OCI-LY3 (cell line): ENCODE results near the gene LSM12.

Experiments used
- H2AFZ ChIP-seq: fragments of 200-600, 300-600 bp; shearing (Covaris generic); 2 replicates; pipeline ENCODE4 v1.6.0; 2014; ENCODE audit warnings: antibody characterized with exemption, low read depth, low read length
- H3K27ac ChIP-seq: fragments of 200-600, 300-600 bp; sonication (generic); 2 replicates; pipeline ENCODE4 v1.5.1; 2014; ENCODE audit warnings: mild to moderate bottlenecking, low read length, moderate library complexity, mixed read lengths
- H3K27me3 ChIP-seq: fragments of 200-600, 300-600 bp; sonication (generic); 2 replicates; pipeline ENCODE4 v1.6.1; 2014; ENCODE audit warnings: low read depth, low read length, mixed read lengths
- H3K36me3 ChIP-seq: fragments of 200-600, 300-600 bp; sonication (generic); replicated peaks from 2 replicates; pipeline ENCODE3; 2014; ENCODE audit warnings: low read depth, low read length, mixed read lengths
- H3K4me1 ChIP-seq: fragments of 300-600, 200-600 bp; sonication (generic); 2 replicates; pipeline ENCODE4 v1.6.1; 2014; ENCODE audit warnings: low read length, mixed read lengths
- H3K4me2 ChIP-seq: fragments of 200-600, 300-600 bp; sonication (generic); 2 replicates; pipeline ENCODE4 v1.6.1; 2014; ENCODE audit warnings: low read length, mixed read lengths
- H3K4me3 ChIP-seq: fragments of 300-600, 200-600 bp; sonication (generic); 2 replicates; pipeline ENCODE4 v1.5.1; 2014; ENCODE audit warnings: antibody characterized with exemption, mild to moderate bottlenecking, low read length, moderate library complexity
- H3K79me2 ChIP-seq: fragments of 300-600, 200-600 bp; shearing (Covaris generic); 2 replicates; pipeline ENCODE4 v1.6.1; 2014; ENCODE audit warnings: mild to moderate bottlenecking, low read length, mixed read lengths
- H3K9ac ChIP-seq: fragments of 300-600, 200-600 bp; shearing (Covaris generic); 2 replicates; pipeline ENCODE4 v1.6.0; 2014; ENCODE audit warnings: mild to moderate bottlenecking, low read length, moderate library complexity
- H3K9me3 ChIP-seq: fragments of 200-600, 300-600 bp; shearing (Covaris generic); 2 replicates; pipeline ENCODE4 v1.6.1; 2014; ENCODE audit warnings: low read length, mixed read lengths; ENCODE audit not compliant: insufficient read depth
- H4K20me1 ChIP-seq: fragments of 200-600, 300-600 bp; sonication (generic); 2 replicates; pipeline ENCODE4 v1.6.1; 2016; ENCODE audit warnings: low read length, mixed read lengths; ENCODE audit not compliant: insufficient read depth
- EZH2phosphoT487 ChIP-seq: fragments of 200-600 bp; shearing (Covaris generic); IDR thresholded peaks from 2 replicates; pipeline ENCODE4 v1.6.1; 2018; ENCODE audit warnings: antibody characterized with exemption, mixed run types, low read depth
- TF ChIP-seq, protein P1 (sequence below): fragments of 200-600, 300-600 bp; sonication (generic); IDR thresholded peaks from 2 replicates; pipeline ENCODE4 v1.5.1; 2014; ENCODE audit warnings: antibody characterized with exemption, low read length, low read depth

Gene LSM12

DNA sequence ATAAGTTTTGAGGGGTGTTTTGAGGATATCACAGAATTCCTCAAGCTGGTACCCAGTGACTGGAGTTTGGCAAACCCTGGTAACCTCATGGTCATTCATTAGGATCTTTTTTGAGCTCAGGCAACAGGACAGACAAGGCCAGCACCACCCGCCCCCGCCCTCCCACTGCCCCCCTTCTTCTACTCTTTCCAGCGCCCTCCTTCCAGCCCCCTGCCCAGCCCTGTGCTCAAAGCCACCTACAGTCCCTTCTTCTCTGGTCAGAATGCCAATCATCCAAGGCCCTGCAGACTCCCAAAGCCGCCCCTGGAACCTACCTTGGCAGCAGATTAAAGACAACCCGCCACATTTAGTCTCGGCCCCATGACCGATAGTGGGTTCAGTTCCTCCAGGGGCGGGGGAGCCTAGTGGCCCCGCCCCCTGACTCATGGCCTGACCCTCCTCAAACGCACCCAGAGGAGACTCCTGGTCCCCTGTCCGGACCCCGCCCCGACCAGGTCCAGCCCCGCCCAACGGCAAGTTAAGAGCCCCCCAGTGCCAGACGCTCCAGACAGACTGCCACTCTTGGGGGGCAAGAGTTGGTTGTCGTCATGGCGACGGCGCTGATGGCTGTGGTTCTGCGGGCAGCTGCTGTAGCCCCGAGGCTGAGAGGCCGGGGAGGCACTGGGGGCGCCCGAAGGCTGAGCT lies 62.3 kb downstream of the LSM12 start, which contains the start of gene NAGS:
Gene NAGS, plus strand, starts transcription at position 546 of the 684 bp plus-strand sequence. Its CDS starts 42 bp downstream, at position 588.
- TF ChIP-seq, protein P1, sequence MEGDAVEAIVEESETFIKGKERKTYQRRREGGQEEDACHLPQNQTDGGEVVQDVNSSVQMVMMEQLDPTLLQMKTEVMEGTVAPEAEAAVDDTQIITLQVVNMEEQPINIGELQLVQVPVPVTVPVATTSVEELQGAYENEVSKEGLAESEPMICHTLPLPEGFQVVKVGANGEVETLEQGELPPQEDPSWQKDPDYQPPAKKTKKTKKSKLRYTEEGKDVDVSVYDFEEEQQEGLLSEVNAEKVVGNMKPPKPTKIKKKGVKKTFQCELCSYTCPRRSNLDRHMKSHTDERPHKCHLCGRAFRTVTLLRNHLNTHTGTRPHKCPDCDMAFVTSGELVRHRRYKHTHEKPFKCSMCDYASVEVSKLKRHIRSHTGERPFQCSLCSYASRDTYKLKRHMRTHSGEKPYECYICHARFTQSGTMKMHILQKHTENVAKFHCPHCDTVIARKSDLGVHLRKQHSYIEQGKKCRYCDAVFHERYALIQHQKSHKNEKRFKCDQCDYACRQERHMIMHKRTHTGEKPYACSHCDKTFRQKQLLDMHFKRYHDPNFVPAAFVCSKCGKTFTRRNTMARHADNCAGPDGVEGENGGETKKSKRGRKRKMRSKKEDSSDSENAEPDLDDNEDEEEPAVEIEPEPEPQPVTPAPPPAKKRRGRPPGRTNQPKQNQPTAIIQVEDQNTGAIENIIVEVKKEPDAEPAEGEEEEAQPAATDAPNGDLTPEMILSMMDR: no peak
- no peak for TF ChIP-seq EZH2phosphoT487
- H3K4me2 ChIP-seq: no peak within 1 kb of the TSS
- no peaks in the 10 kb centered on the region for H3K27me3 ChIP-seq
- no peak within 1 kb of the TSS for H3K27ac ChIP-seq
- peaks cover 8% of the 10 kb centered on the region for H3K4me1 ChIP-seq
- no peaks in the 10 kb centered on the region for H3K9me3 ChIP-seq
- H4K20me1 ChIP-seq: no peaks in the 10 kb centered on the region
- no peaks in the 10 kb centered on the region for H3K36me3 ChIP-seq
- H3K79me2 ChIP-seq: no peaks in the 10 kb centered on the region
- H2AFZ ChIP-seq: no peak within 1 kb of the TSS
- H3K4me3 ChIP-seq: no peak within 1 kb of the TSS
- no peak within 1 kb of the TSS for H3K9ac ChIP-seq

DNA sequence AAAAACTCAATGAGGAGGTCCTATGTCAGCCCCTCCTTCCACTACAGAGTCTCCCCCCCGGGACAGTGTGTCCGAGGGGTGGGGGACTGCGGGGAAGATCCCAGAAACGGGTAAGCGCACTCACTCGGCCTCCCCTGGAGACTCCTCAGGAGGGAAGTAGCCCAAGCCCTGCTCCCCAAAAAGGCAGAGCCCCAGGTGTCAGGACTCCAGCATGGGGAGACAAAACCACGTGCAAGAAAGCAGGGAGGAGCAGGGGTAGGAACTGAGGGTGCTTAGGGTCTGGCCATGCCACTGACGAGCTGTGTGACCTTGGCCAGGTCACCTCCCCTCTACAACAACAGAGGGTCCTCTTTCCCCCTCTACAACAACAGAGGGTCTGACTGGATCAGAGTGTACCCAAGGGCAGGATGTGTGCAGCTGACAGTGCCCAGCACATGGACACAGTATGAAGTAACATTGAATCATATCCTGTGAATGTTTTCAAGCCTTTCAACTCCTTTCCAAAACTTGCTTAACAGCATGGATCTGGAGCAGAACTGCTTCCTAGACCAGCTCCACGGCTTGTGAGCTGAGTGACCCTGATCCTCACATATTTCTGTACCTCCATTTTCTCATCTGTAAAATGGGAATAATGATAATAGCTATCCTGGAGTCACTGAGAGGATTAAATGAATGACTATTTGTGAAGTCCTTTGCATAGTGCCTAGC lies 64.2 kb downstream of the LSM12 start:
- Histone ChIP-seq H3K4me1 (no peaks in the 10 kb centered on the region), H3K9me3 (no peaks in the 10 kb centered on the region), H3K36me3 (no peaks in the 10 kb centered on the region)

DNA sequence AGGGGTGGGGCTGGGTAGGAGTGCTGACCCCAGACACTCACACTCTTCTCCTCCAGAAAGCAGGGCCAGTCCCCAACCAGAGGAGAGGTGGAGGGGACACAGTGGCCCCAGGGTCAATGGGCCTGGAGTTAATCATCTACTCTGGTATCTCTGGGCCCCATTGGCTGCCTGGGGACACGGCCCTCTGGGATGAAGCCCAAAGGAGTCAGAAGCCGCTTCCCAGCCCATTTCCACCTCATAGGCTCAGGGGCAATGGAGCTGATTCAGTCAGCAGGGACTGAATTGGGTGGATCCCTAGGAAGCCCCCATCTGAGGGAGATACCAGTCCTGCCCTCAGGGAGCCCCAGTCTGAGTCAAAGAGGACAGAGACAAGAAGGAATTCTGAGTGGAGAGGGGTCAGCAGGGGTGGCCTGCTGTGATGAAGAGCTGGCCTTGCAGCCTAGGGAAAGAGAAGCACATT lies 65.0 kb downstream of the LSM12 start:
- Histone ChIP-seq H3K4me3 (no peak overlapping the region), H3K4me2 (no peak overlapping the region), H3K27me3 (no peaks in the 10 kb centered on the region), H4K20me1 (no peaks in the 10 kb centered on the region), H3K9me3 (no peaks in the 10 kb centered on the region), H3K79me2 (no peaks in the 10 kb centered on the region), H3K9ac (no peak overlapping the region), H3K4me1 (no peaks in the 10 kb centered on the region), H2AFZ (no peak overlapping the region), H3K27ac (no peak overlapping the region), H3K36me3 (no peaks in the 10 kb centered on the region)
- TF ChIP-seq, protein P1: no peak
- TF ChIP-seq EZH2phosphoT487: no peak

More for the DNA sequence above, 64.2 kb downstream of the LSM12 start:
- Histone ChIP-seq H4K20me1 (no peaks in the 10 kb centered on the region), H3K4me2 (no peak overlapping the region), H3K4me3 (no peak overlapping the region), H3K9ac (no peak overlapping the region), H2AFZ (no peak overlapping the region), H3K27me3 (no peaks in the 10 kb centered on the region), H3K27ac (no peak overlapping the region), H3K79me2 (no peaks in the 10 kb centered on the region)
- TF ChIP-seq, protein P1: no peak
- no peak for TF ChIP-seq EZH2phosphoT487

DNA sequence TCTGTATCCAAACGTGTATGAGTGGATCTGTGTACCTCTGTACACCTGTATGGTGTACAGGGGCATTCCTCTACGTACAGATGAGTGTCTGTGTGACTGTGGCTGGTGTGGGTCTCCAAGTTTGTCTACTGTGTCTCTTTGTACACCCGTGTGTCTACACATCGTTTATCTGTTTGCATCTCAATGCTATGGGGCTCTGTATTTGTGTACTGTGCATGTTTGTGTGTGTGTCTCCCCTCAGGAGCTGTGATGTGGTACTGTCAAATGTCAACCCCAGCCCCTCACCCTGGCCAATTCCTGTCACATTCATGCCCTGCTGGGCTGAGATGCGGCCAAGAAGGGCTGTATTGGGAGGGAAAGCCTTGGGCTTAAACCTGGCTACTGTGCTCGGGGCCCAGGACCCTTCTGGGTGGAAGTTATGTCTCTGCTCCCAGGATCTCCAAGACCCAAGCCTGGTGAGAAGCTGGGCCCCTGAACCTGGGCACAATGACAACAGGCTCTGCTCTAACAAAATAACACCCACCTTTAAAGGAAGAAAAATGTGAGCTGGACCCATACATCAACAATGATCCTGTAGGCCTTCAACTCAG lies 65.5 kb downstream of the LSM12 start:
- Histone ChIP-seq H3K79me2 (no peaks in the 10 kb centered on the region), H3K9me3 (no peaks in the 10 kb centered on the region), H3K4me2 (no peak overlapping the region), H3K36me3 (no peaks in the 10 kb centered on the region), H3K4me3 (no peak overlapping the region), H3K27ac (no peak overlapping the region), H2AFZ (no peak overlapping the region), H3K27me3 (no peaks in the 10 kb centered on the region), H4K20me1 (no peaks in the 10 kb centered on the region), H3K9ac (no peak overlapping the region), H3K4me1 (no peaks in the 10 kb centered on the region)
- no peak for TF ChIP-seq EZH2phosphoT487
- TF ChIP-seq, protein P1: no peak
